ENCODE data around the gene WFDC6.

Gene WFDC6

DNA sequence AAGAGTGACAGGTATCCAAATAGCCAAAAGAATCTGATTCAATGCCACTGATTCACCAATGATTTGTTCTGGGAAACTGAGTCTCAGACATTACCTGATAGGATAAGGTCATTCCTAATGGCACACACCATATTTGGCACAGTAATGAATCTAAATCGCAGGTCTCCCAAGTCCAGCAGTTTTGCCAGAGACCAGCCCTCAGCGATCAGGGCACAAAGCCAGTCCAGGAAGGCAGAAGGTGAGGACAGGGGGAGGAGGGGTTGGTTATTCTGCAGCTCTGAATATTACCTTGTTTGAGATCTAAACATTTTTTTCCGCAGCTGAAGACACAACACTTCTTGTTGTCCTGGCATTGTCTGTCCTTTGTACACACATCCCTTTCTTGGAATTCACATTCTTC is 6.1 kb upstream of the WFDC6 start (continued):
- TF ChIP-seq, protein P1, sequence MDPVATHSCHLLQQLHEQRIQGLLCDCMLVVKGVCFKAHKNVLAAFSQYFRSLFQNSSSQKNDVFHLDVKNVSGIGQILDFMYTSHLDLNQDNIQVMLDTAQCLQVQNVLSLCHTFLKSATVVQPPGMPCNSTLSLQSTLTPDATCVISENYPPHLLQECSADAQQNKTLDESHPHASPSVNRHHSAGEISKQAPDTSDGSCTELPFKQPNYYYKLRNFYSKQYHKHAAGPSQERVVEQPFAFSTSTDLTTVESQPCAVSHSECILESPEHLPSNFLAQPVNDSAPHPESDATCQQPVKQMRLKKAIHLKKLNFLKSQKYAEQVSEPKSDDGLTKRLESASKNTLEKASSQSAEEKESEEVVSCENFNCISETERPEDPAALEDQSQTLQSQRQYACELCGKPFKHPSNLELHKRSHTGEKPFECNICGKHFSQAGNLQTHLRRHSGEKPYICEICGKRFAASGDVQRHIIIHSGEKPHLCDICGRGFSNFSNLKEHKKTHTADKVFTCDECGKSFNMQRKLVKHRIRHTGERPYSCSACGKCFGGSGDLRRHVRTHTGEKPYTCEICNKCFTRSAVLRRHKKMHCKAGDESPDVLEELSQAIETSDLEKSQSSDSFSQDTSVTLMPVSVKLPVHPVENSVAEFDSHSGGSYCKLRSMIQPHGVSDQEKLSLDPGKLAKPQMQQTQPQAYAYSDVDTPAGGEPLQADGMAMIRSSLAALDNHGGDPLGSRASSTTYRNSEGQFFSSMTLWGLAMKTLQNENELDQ (tag by site-specific recombination; IDR thresholded peaks at IDR 0.05; ENCODE audit: low read depth) = no peak
- no peak for TF ChIP-seq EGR2 (tag by site-specific recombination; IDR thresholded peaks at IDR 0.05; ENCODE audit: low read depth)
- no peak for TF ChIP-seq ZFP3 (tag by site-specific recombination; IDR thresholded peaks at IDR 0.05; ENCODE audit: low read depth)
- TF ChIP-seq ZNF785 (tag by site-specific recombination; IDR thresholded peaks at IDR 0.05) = no peak
- TF ChIP-seq ZNF174 (tag by site-specific recombination; IDR thresholded peaks at IDR 0.05) = no peak
- no peak for TF ChIP-seq HIC1 (tag by site-specific recombination; IDR thresholded peaks at IDR 0.05)
- TF ChIP-seq WT1 (tag by site-specific recombination; IDR thresholded peaks at IDR 0.05) = no peak
- TF ChIP-seq ZNF157 (tag by site-specific recombination; IDR thresholded peaks at IDR 0.05) = no peak
- TF ChIP-seq ZNF768 (tag by site-specific recombination; IDR thresholded peaks at IDR 0.05) = no peak
- TF ChIP-seq, protein P2, sequence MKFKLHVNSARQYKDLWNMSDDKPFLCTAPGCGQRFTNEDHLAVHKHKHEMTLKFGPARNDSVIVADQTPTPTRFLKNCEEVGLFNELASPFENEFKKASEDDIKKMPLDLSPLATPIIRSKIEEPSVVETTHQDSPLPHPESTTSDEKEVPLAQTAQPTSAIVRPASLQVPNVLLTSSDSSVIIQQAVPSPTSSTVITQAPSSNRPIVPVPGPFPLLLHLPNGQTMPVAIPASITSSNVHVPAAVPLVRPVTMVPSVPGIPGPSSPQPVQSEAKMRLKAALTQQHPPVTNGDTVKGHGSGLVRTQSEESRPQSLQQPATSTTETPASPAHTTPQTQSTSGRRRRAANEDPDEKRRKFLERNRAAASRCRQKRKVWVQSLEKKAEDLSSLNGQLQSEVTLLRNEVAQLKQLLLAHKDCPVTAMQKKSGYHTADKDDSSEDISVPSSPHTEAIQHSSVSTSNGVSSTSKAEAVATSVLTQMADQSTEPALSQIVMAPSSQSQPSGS (tag by site-specific recombination; IDR thresholded peaks at IDR 0.05; ENCODE audit: low read depth) = no peak
- TF ChIP-seq ZNF132 (tag by site-specific recombination; IDR thresholded peaks at IDR 0.05; ENCODE audit: borderline replicate concordance) = no peak
- no peak for TF ChIP-seq ZBTB17 (tag by site-specific recombination; IDR thresholded peaks at IDR 0.05)

DNA sequence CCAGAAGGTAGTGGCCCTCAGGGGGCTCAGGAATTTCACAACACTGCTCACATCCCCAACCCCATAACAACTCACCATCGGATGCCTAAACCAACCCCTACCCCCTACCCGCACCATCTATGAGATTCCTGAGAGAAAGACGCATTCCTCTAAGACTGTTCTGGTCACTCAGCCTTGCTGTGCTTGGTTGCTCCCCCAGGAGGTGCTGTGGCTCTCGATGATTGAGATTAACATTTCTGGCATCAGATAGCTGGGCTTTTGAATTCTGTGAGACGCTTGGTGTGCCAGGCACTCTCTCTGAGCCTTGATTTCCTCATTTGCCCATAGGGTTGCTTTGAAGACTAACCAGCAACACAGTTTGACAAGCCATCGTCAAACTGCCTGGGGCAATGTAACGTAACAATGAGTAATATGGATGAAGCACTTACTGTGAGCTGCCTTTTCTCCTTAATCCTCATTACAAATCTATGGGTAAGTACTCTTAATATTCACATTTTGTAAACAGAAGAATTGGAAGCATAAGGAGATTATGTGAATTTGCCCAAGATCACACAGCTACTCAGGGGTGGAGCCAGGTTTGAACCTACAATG is 978 bp downstream of the WFDC6 start:
- no peaks in the 10 kb centered on the region for H3K9me3 ChIP-seq (ENCODE audit: control insufficient read depth, insufficient read depth, low read depth, low read length)
- H3K4me1 ChIP-seq (ENCODE audit: control insufficient read depth, insufficient read depth, low read length) = no peaks in the 10 kb centered on the region
- CTCF ChIA-PET = interaction anchor here (1.5 kb wide), 1 partner anchor 233 kb away, joined by 5 read pairs; no protein-coding TSS in a partner anchor
- no peaks in the 10 kb centered on the region for H3K36me3 ChIP-seq (ENCODE audit: control insufficient read depth in 2 of 2, insufficient read depth in 1 of 2, low read length in 2 of 2)
- POLR2A ChIA-PET = no interaction called here
- H3K27ac ChIP-seq (ENCODE audit: extremely low read depth, low read depth, low read length) = no peak overlapping the region
- no peak overlapping the region for H3K4me3 ChIP-seq (ENCODE audit: low read depth, low read length)
- TF ChIP-seq WT1 (tag by site-specific recombination; IDR thresholded peaks at IDR 0.05) = no peak
- TF ChIP-seq ELK4 (IDR thresholded peaks at IDR 0.05; ENCODE audit: borderline replicate concordance, low read depth, low read length) = no peak
- no peak for TF ChIP-seq ZNF248 (tag by site-specific recombination; IDR thresholded peaks at IDR 0.05)
- no peak for TF ChIP-seq ZNF555 (tag by site-specific recombination; conservative IDR thresholded peaks at IDR 0.05)
- no peak for TF ChIP-seq ZNF747 (tag by site-specific recombination; IDR thresholded peaks at IDR 0.05)
- TF ChIP-seq ZNF585B (tag by site-specific recombination; IDR thresholded peaks at IDR 0.05) = no peak
- TF ChIP-seq GLI4 (tag by site-specific recombination; IDR thresholded peaks at IDR 0.05) = no peak
- TF ChIP-seq BCL11B (tag by site-specific recombination; IDR thresholded peaks at IDR 0.05; ENCODE audit: low read depth) = no peak
- TF ChIP-seq KLF7 (tag by site-specific recombination; IDR thresholded peaks at IDR 0.05; ENCODE audit: borderline replicate concordance) = no peak
- TF ChIP-seq PRDM4 (tag by site-specific recombination; IDR thresholded peaks at IDR 0.05) = no peak
- TF ChIP-seq ZNF341 (tag by site-specific recombination; IDR thresholded peaks at IDR 0.05; ENCODE audit: low read depth) = no peak
- TF ChIP-seq PBX3 (CRISPR knock-in tag; IDR thresholded peaks at IDR 0.05) = no peak
- TF ChIP-seq, protein P3, sequence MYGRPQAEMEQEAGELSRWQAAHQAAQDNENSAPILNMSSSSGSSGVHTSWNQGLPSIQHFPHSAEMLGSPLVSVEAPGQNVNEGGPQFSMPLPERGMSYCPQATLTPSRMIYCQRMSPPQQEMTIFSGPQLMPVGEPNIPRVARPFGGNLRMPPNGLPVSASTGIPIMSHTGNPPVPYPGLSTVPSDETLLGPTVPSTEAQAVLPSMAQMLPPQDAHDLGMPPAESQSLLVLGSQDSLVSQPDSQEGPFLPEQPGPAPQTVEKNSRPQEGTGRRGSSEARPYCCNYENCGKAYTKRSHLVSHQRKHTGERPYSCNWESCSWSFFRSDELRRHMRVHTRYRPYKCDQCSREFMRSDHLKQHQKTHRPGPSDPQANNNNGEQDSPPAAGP (tag by site-specific recombination; IDR thresholded peaks at IDR 0.05) = no peak
- TF ChIP-seq ZSCAN16 (tag by site-specific recombination; IDR thresholded peaks at IDR 0.05) = no peak
